Ishikawa (cell line): ENCODE results near the gene MNX1.

Source experiments
- CEBPB ChIP-seq: IDR thresholded peaks from 2 replicates; pipeline ENCODE4 v1.6.1; 2012
- CREB1 ChIP-seq: IDR thresholded peaks from 2 replicates; pipeline ENCODE4 v1.6.1; 2012; ENCODE audit warnings: low read depth
- EGR1 ChIP-seq: IDR thresholded peaks from 2 replicates; pipeline ENCODE4 v1.6.1; 2012
- EP300 ChIP-seq: IDR thresholded peaks from 2 replicates; pipeline ENCODE4 v1.6.1; 2012; ENCODE audit warnings: borderline replicate concordance
- FOXM1 ChIP-seq: IDR thresholded peaks from 2 replicates; pipeline ENCODE4 v1.6.1; 2012; ENCODE audit warnings: low read depth, borderline replicate concordance
- MAX ChIP-seq: IDR thresholded peaks from 2 replicates; pipeline ENCODE4 v1.6.1; 2012
- NFIC ChIP-seq: IDR thresholded peaks from 2 replicates; pipeline ENCODE4 v1.6.1; 2012
- RAD21 ChIP-seq: IDR thresholded peaks from 2 replicates; pipeline ENCODE4 v1.6.1; 2012; ENCODE audit warnings: low read depth
- REST ChIP-seq: IDR thresholded peaks from 2 replicates; pipeline ENCODE4 v1.6.1; 2012; ENCODE audit warnings: low read depth, mild to moderate bottlenecking
- TAF1 ChIP-seq: IDR thresholded peaks from 2 replicates; pipeline ENCODE4 v1.6.1; 2012; ENCODE audit warnings: low read depth, mild to moderate bottlenecking
- TCF12 ChIP-seq: IDR thresholded peaks from 2 replicates; pipeline ENCODE4 v1.6.1; 2012; ENCODE audit warnings: low read depth
- TEAD4 ChIP-seq: IDR thresholded peaks from 2 replicates; pipeline ENCODE4 v1.6.1; 2012
- USF1 ChIP-seq: IDR thresholded peaks from 2 replicates; pipeline ENCODE4 v1.6.1; 2012
- YY1 ChIP-seq: IDR thresholded peaks from 2 replicates; pipeline ENCODE4 v1.6.1; 2012; ENCODE audit warnings: low read depth
- ZBTB7A ChIP-seq: IDR thresholded peaks from 2 replicates; pipeline ENCODE4 v1.6.1; 2012; ENCODE audit warnings: low read depth

Gene MNX1

GRCh38 chr7:157027568-157028198 lies 17.2 kb upstream of the MNX1 start:
- TF ChIP-seq EP300 (no peak), MAX (no peak), REST (no peak), TAF1 (no peak), TEAD4 (no peak), TCF12 (no peak), EGR1 (no peak), YY1 (no peak), USF1 (no peak), CEBPB (no peak), CREB1 (no peak)

- TF ChIP-seq YY1 = no peak
- no peak for TF ChIP-seq EP300
- no peak for TF ChIP-seq TEAD4
- TF ChIP-seq MAX = no peak
- TF ChIP-seq REST = no peak
- TF ChIP-seq TCF12 = no peak
- no peak for TF ChIP-seq USF1
- no peak for TF ChIP-seq NFIC
- no peak for TF ChIP-seq ZBTB7A
- no peak for TF ChIP-seq CREB1
- no peak for TF ChIP-seq RAD21
Observed at GRCh38 chr7:157024716-157025115, 14.3 kb upstream of the MNX1 start.

GRCh38 chr7:157023589-157023905 lies 13.1 kb upstream of the MNX1 start:
- no peak for TF ChIP-seq EP300
- no peak for TF ChIP-seq USF1
- no peak for TF ChIP-seq RAD21
- no peak for TF ChIP-seq EGR1
- no peak for TF ChIP-seq TAF1
- no peak for TF ChIP-seq MAX
- no peak for TF ChIP-seq FOXM1
- TF ChIP-seq CEBPB = no peak
- no peak for TF ChIP-seq TEAD4
- no peak for TF ChIP-seq CREB1
- no peak for TF ChIP-seq YY1

GRCh38 chr7:157022681-157023588 lies 12.5 kb upstream of the MNX1 start:
- TF ChIP-seq NFIC (no peak), TAF1 (no peak), TEAD4 (no peak), MAX (no peak), REST (no peak), FOXM1 (no peak), CREB1 (no peak), CEBPB (no peak), USF1 (no peak), TCF12 (no peak), EGR1 (no peak), YY1 (no peak), EP300 (no peak), RAD21 (no peak)
